Activated CD8-positive, alpha-beta memory T cell treated with anti-CD3 and anti-CD28 coated beads for 24 hours (primary cell): ENCODE results near the gene EXOC6B.

ENCODE experiments used
- DNase-seq: peaks from one replicate; pipeline ENCODE4 v3.0.0-alpha.2; 2020

Gene EXOC6B

DNA sequence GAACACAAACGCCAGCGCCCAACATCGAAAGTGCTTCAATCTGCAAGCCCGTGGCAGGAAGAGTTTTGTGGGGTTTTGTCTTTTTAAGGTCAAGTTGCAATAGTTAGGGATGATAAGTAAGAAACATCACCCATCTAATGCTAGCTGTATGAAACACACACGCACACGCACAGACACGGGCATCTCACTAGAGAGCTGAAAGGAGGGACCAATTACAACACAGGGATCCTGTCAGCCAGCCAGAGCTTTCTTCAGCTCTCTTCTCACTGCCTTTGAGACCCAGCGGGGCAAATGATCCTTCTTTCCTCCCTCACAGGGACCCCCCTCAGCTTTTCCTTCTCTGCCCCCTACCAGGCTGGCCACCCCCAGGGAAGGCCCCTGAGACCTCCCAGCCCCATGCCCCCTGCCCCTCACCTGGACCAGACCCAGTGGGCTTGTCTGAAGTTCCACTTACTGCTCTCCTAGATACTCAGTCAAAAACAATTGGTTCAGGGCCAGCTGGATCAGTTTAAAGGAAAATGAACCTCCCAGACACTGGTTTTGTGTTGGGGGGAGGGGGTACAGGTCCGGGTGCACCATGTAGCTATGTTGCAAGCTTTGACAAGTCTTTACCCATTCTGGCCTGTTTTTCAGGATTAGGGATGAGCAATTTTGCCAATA lies 696.0 kb downstream of the EXOC6B start:
- peak; percentile 26 for DNase-seq

DNA sequence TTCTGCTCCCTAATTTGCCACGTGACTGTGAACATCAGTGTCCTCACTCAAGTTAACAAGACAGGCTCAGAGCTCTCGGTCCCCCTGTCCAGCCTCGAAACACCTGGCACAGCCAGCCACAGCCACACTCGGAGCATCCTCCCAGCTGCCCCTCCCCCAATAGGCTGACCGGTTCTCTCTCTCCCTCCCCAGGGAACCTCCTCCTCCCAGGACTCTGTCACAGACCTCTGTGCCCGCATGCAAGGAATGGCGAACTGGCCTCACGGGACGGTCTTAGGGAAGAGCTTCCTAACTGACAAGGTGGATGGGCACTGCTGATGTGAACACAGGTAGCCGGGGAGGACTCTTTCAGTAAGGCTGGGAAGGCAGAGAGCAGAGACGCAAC lies 697.0 kb downstream of the EXOC6B start:
- peak; percentile 17 for DNase-seq

DNA sequence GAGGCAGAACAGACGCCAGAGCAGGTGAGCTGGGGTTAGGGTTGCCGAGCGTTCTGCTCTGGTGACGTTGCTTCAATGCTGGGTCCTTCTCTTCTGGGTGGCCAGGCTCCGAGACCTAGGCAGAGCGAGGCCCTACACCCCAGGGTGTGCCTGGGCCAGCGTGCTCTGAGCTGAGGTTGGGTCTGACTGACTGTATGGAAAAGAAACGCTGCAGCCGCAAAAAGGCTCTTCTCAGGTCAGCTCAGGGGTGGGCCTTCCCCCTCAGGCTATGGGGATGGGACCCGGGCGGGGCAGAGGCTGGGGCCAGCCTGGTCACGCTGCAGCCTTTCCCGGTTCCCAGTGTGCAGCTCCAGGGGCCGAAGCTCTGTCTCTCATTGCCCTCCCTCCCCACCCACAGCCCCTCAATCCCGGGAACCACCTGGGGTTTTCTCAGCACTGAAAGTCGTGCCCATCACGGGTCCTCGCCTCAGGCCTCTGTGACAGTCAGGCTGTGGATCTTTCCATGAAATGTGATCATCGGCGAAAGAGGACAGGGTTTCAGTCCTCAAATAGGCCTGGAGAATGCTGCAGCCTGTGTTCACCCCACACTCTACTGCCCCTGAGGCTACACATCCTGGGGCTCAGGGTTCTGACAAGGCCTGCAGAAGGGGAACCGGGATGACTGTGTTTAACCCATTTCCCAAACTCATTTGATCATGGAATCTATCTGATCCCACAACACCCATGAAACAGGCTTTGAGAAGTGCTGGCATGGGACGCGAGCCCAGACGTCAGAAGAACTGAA lies 697.6 kb downstream of the EXOC6B start:
- peak; percentile 30 for DNase-seq

DNA sequence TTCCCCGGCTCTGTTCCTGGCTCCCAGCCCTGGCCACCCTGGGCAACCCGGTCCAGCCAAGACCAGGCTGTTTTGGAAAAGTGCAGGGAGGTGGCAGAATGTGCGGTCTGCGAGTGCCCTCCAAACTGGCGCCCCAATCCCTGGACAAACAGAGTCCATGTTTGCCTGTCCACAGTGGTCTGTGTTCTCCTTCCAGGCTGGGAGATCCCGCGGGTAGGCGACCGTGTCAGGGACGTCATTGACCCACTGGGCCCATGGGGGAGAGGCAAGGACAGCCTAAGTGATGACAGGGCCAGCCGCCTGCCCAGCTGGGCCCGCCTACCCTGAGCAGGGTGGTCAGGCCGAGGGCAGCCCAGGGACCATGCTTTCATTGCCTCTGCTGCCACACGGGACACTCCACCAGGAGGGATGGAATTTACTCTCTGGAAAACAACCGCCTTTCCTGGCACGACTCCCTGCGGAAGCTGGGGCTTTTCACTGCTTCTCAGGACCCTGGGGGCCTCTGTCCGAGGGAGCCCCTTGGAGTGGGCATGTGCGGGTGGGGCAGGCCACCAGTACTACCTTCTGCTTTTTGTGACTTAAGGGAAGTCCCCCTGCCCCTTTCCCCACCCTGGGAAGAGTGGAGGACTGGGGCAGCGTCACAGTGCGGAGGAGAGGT lies 698.3 kb downstream of the EXOC6B start:
- DNase-seq: peak; percentile 41

- DNase-seq: peak; percentile 26
Measured at GRCh38 chr2:72126186-72127100, 699.4 kb downstream of the EXOC6B start.
